OCI-LY3 (cell line): Measurements from ENCODE around the gene ATP5PB.
A peak's percentile ranks its signal among the peaks of the same experiment; 100 is the strongest.

Experiments
- H2AFZ ChIP-seq: fragments of 200-600, 300-600 bp; shearing (Covaris generic); 2 replicates; pipeline ENCODE4 v1.6.0; 2014; ENCODE audit warnings: antibody characterized with exemption, low read depth, low read length
- H3K27ac ChIP-seq: fragments of 200-600, 300-600 bp; sonication (generic); 2 replicates; pipeline ENCODE4 v1.5.1; 2014; ENCODE audit warnings: mild to moderate bottlenecking, low read length, moderate library complexity, mixed read lengths
- H3K27me3 ChIP-seq: fragments of 200-600, 300-600 bp; sonication (generic); 2 replicates; pipeline ENCODE4 v1.6.1; 2014; ENCODE audit warnings: low read depth, low read length, mixed read lengths
- H3K36me3 ChIP-seq: fragments of 200-600, 300-600 bp; sonication (generic); replicated peaks from 2 replicates; pipeline ENCODE3; 2014; ENCODE audit warnings: low read depth, low read length, mixed read lengths
- H3K4me1 ChIP-seq: fragments of 300-600, 200-600 bp; sonication (generic); 2 replicates; pipeline ENCODE4 v1.6.1; 2014; ENCODE audit warnings: low read length, mixed read lengths
- H3K4me2 ChIP-seq: fragments of 200-600, 300-600 bp; sonication (generic); 2 replicates; pipeline ENCODE4 v1.6.1; 2014; ENCODE audit warnings: low read length, mixed read lengths
- H3K4me3 ChIP-seq: fragments of 300-600, 200-600 bp; sonication (generic); 2 replicates; pipeline ENCODE4 v1.5.1; 2014; ENCODE audit warnings: antibody characterized with exemption, mild to moderate bottlenecking, low read length, moderate library complexity
- H3K79me2 ChIP-seq: fragments of 300-600, 200-600 bp; shearing (Covaris generic); 2 replicates; pipeline ENCODE4 v1.6.1; 2014; ENCODE audit warnings: mild to moderate bottlenecking, low read length, mixed read lengths
- H3K9ac ChIP-seq: fragments of 300-600, 200-600 bp; shearing (Covaris generic); 2 replicates; pipeline ENCODE4 v1.6.0; 2014; ENCODE audit warnings: mild to moderate bottlenecking, low read length, moderate library complexity
- H3K9me3 ChIP-seq: fragments of 200-600, 300-600 bp; shearing (Covaris generic); 2 replicates; pipeline ENCODE4 v1.6.1; 2014; ENCODE audit warnings: low read length, mixed read lengths; ENCODE audit not compliant: insufficient read depth
- H4K20me1 ChIP-seq: fragments of 200-600, 300-600 bp; sonication (generic); 2 replicates; pipeline ENCODE4 v1.6.1; 2016; ENCODE audit warnings: low read length, mixed read lengths; ENCODE audit not compliant: insufficient read depth
- EZH2phosphoT487 ChIP-seq: fragments of 200-600 bp; shearing (Covaris generic); IDR thresholded peaks from 2 replicates; pipeline ENCODE4 v1.6.1; 2018; ENCODE audit warnings: antibody characterized with exemption, mixed run types, low read depth
- TF ChIP-seq, protein P1 (sequence below): fragments of 200-600, 300-600 bp; sonication (generic); IDR thresholded peaks from 2 replicates; pipeline ENCODE4 v1.5.1; 2014; ENCODE audit warnings: antibody characterized with exemption, low read length, low read depth

ATP5PB gene

GRCh38 chr1:111504097-111504496, 54.8 kb downstream of the ATP5PB start:
- no peaks in the 10 kb centered on the region for H4K20me1 ChIP-seq
- no peaks in the 10 kb centered on the region for H3K36me3 ChIP-seq
- 0 out of 2 replicates have a peak, but pooled peaks cover under 1% of the 10 kb centered on the region for H3K79me2 ChIP-seq
- peak overlapping the region; percentile 82 for H3K4me2 ChIP-seq
- no peak overlapping the region for H2AFZ ChIP-seq
- H3K27ac ChIP-seq = peak overlapping the region; percentile 99
- peaks cover 62% of the 10 kb centered on the region for H3K4me1 ChIP-seq
- TF ChIP-seq, protein P1, sequence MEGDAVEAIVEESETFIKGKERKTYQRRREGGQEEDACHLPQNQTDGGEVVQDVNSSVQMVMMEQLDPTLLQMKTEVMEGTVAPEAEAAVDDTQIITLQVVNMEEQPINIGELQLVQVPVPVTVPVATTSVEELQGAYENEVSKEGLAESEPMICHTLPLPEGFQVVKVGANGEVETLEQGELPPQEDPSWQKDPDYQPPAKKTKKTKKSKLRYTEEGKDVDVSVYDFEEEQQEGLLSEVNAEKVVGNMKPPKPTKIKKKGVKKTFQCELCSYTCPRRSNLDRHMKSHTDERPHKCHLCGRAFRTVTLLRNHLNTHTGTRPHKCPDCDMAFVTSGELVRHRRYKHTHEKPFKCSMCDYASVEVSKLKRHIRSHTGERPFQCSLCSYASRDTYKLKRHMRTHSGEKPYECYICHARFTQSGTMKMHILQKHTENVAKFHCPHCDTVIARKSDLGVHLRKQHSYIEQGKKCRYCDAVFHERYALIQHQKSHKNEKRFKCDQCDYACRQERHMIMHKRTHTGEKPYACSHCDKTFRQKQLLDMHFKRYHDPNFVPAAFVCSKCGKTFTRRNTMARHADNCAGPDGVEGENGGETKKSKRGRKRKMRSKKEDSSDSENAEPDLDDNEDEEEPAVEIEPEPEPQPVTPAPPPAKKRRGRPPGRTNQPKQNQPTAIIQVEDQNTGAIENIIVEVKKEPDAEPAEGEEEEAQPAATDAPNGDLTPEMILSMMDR = no peak
- TF ChIP-seq EZH2phosphoT487 = no peak
- peak overlapping the region; percentile 66 for H3K9ac ChIP-seq
- H3K4me3 ChIP-seq = peak overlapping the region; percentile 56
- H3K27me3 ChIP-seq = no peaks in the 10 kb centered on the region
- H3K9me3 ChIP-seq = no peaks in the 10 kb centered on the region

- Histone ChIP-seq H3K9ac (peak overlapping the region; percentile 77), H3K27me3 (no peaks in the 10 kb centered on the region), H3K9me3 (no peaks in the 10 kb centered on the region), H3K79me2 (0 out of 2 replicates have a peak, but pooled peaks cover 3% of the 10 kb centered on the region), H4K20me1 (no peaks in the 10 kb centered on the region), H3K36me3 (no peaks in the 10 kb centered on the region), H3K27ac (peak overlapping the region; percentile 99), H3K4me1 (peaks cover 76% of the 10 kb centered on the region), H3K4me3 (peak overlapping the region; percentile 42), H2AFZ (no peak overlapping the region), H3K4me2 (peak overlapping the region; percentile 79)
- TF ChIP-seq, protein P1 = no peak
- TF ChIP-seq EZH2phosphoT487 = no peak
Observed at GRCh38 chr1:111505641-111506119, 56.4 kb downstream of the ATP5PB start.

DNA sequence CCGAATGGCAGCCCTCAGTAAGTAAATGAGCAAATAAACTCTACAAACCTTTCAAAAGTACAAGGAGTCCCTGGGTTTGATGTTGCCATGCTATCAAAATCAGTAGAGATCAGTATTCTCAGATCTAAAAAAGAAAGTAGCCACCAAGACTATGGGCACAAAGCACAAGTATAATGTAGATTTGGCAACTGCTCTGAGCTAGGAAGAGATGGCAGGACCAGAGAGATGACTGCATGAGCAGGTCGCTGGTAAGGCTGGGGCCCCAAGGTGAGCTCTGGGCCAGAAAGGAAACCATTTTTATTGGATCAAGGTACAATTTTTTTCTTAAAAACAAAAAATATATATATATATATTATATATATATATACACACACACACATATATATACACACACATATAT, 57.3 kb downstream of the ATP5PB start:
- peak overlapping the region; percentile 79 for H3K4me2 ChIP-seq
- peak overlapping the region; percentile 77 for H3K9ac ChIP-seq
- H2AFZ ChIP-seq = no peak overlapping the region

GRCh38 chr1:111507411-111508201, 58.3 kb downstream of the ATP5PB start:
- Histone ChIP-seq H3K9ac (peak overlapping the region; percentile 96), H3K4me1 (peaks cover 84% of the 10 kb centered on the region), H4K20me1 (no peaks in the 10 kb centered on the region), H3K79me2 (0 out of 2 replicates have a peak, but pooled peaks cover 3% of the 10 kb centered on the region), H3K27ac (peak overlapping the region; percentile 99), H3K4me3 (peak overlapping the region; percentile 73), H3K4me2 (peak overlapping the region; percentile 94), H3K36me3 (no peaks in the 10 kb centered on the region), H3K9me3 (no peaks in the 10 kb centered on the region), H3K27me3 (no peaks in the 10 kb centered on the region), H2AFZ (no peak overlapping the region)
- TF ChIP-seq EZH2phosphoT487 = no peak
- TF ChIP-seq, protein P1 = no peak; the same call in 1 of the 2 replicates

More for the DNA sequence above, 57.3 kb downstream of the ATP5PB start:
- Histone ChIP-seq H3K36me3 (no peaks in the 10 kb centered on the region), H3K27me3 (no peaks in the 10 kb centered on the region), H3K79me2 (0 out of 2 replicates have a peak, but pooled peaks cover 3% of the 10 kb centered on the region), H3K4me1 (peaks cover 83% of the 10 kb centered on the region), H3K4me3 (peak overlapping the region; percentile 42), H4K20me1 (no peaks in the 10 kb centered on the region), H3K27ac (peak overlapping the region; percentile 99), H3K9me3 (no peaks in the 10 kb centered on the region)
- TF ChIP-seq, protein P1 = no peak
- TF ChIP-seq EZH2phosphoT487 = no peak
